Cardiac muscle cell (in vitro differentiated cells and primary cell): ENCODE data around the gene ALDH18A1. TPM values are rescaled to one million over a fixed set of nuclear protein-coding genes. Genes with fewer than 3 reads are reported as not detected.

Experiments used
- DNase-seq, 2 donors: peaks; one replicate each; pipeline versions ENCODE4 v3.0.0 to v3.0.0-alpha.2; 2010 to 2017; ENCODE audit warnings: low read depth in 1 of 2, low spot score in 1 of 2
- H3K27ac ChIP-seq: fragments of 200-600 bp; sonication (generic); 2 replicates; pipeline ENCODE4 v1.5.1; 2016
- H3K27me3 ChIP-seq: fragments of 200-600 bp; sonication (generic); 2 replicates; pipeline ENCODE4 v1.6.0; 2016; ENCODE audit warnings: control low read depth
- H3K36me3 ChIP-seq: fragments of 200-600 bp; sonication (generic); 2 replicates; pipeline ENCODE4 v1.5.1; 2016; ENCODE audit warnings: control low read depth
- H3K4me1 ChIP-seq: fragments of 200-600 bp; sonication (generic); 2 replicates; pipeline ENCODE4 v1.8.1; 2017; ENCODE audit warnings: low read depth, mild to moderate bottlenecking, mixed run types
- H3K4me3 ChIP-seq: fragments of 200-600 bp; sonication (generic); 2 replicates; pipeline ENCODE4 v1.5.1; 2016; ENCODE audit warnings: mild to moderate bottlenecking
- H3K9me3 ChIP-seq: fragments of 200-600 bp; sonication (generic); 2 replicates; pipeline ENCODE4 v1.5.1; 2017; ENCODE audit warnings: low read depth, mild to moderate bottlenecking, control low read depth
- polyA plus RNA-seq: library from polyadenylated mRNA; unstranded; fragments of >200 nt; fragmentation: Nextera tagmentation; extraction: Ambion mirVana; gene quantifications from 2 replicates; pipeline ENCODE4 v1.2.1, GENCODE V29; 2016
- total RNA-seq: library from RNA; depleted of rRNA; stranded (reverse); fragments of >200 nt; gene quantifications from 2 replicates; pipeline ENCODE4 v1.2.3, GENCODE V29; 2016
- TF ChIP-seq, protein P1 (sequence below): IDR thresholded peaks from 2 replicates; pipeline ENCODE4 v1.5.1; 2012; ENCODE audit warnings: low read depth, mild to moderate bottlenecking, low read length

Gene ALDH18A1
- total and polyA plus RNA-seq, 2 experiments from 2014 or later, result 40.4 to 49.3 TPM

DNA sequence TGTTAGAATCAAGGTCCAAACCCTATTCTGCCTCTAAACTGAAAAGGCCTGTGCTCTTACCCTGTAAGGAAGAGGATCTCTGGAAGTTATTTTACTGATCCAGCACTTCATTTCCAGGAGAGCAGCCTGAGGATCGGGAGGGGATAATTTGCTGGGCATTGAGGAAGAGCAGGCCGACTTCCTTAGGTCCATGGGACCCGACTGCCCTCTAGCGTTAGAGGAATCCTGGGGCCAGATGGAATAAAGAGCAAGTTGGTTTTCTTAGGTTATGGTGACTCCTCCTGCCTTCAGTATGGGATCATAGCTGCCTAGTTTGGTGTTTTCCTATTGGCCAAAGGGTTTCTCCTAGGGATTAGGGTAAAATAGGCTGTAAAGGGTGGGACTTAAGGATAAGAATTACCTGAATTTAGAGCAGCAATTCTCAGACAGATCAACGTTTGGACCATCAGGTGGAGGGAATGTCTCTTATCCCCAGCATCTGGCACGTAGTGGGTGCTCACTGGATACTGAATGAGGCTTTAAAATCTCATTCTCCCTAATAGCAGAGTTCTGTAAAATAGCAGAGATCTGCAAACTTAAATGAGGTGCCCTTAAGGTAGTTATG is 55.3 kb downstream of the ALDH18A1 start:
- DNase-seq, result peak; percentile 92 to 93
- Histone ChIP-seq H3K27me3 (no peaks in the 10 kb centered on the region), H3K27ac (no peak overlapping the region), H3K9me3 (no peaks in the 10 kb centered on the region), H3K4me3 (no peak overlapping the region), H3K36me3 (no peaks in the 10 kb centered on the region), H3K4me1 (peaks cover 22% of the 10 kb centered on the region)
- TF ChIP-seq, protein P1, sequence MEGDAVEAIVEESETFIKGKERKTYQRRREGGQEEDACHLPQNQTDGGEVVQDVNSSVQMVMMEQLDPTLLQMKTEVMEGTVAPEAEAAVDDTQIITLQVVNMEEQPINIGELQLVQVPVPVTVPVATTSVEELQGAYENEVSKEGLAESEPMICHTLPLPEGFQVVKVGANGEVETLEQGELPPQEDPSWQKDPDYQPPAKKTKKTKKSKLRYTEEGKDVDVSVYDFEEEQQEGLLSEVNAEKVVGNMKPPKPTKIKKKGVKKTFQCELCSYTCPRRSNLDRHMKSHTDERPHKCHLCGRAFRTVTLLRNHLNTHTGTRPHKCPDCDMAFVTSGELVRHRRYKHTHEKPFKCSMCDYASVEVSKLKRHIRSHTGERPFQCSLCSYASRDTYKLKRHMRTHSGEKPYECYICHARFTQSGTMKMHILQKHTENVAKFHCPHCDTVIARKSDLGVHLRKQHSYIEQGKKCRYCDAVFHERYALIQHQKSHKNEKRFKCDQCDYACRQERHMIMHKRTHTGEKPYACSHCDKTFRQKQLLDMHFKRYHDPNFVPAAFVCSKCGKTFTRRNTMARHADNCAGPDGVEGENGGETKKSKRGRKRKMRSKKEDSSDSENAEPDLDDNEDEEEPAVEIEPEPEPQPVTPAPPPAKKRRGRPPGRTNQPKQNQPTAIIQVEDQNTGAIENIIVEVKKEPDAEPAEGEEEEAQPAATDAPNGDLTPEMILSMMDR, result peak; percentile 99

DNA sequence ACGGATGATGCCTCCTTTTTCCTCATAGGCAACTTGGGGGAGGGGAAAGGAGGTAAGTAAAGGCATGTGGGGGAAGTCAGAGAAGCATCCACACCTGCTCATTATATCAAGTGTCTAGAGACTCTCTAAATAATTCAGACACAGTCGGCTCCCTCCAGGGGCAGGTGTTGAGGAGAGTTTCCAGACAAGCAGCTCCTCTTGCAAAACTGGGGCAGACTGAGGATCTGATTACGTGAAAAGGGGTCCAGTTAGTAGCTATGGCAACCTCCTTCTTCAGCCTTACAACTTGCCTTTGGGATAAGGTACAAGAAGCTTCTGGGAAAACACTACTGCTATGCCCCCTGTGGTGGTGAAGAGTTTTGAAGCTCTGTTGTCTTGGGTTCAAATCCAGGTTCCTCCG is 56.4 kb downstream of the ALDH18A1 start:
- no peak overlapping the region for H3K4me3 ChIP-seq

DNA sequence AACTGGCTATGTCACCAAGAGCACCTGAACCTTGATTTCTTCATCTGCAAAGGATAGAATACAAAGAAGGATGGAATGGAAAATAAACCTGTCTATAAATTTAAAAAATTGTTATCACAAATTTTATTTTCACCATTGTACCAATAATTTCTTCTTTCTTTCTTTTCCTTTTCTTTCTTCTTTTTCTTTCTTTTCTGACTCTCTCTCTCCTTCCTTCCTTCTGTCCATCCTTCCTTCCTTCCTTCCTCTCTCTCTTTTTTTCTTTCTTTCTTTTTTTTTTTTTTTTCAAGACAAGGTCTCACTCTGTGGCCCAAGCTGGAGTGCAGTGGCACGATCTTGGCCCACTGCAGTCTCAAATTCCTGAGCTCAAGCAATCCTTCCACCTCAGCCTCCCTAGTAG is 58.7 kb downstream of the ALDH18A1 start:
- H3K27me3 ChIP-seq, result no peaks in the 10 kb centered on the region
- H3K27ac ChIP-seq, result no peak overlapping the region
- DNase-seq, result no peak
- peaks cover 5% of the 10 kb centered on the region for H3K4me1 ChIP-seq
- H3K4me3 ChIP-seq, result no peak overlapping the region
- TF ChIP-seq, protein P1, result no peak
- H3K36me3 ChIP-seq, result no peaks in the 10 kb centered on the region
- no peaks in the 10 kb centered on the region for H3K9me3 ChIP-seq

More for the DNA sequence above, 56.4 kb downstream of the ALDH18A1 start:
- Histone ChIP-seq H3K4me1 (peaks cover 16% of the 10 kb centered on the region), H3K9me3 (no peaks in the 10 kb centered on the region), H3K27me3 (no peaks in the 10 kb centered on the region), H3K27ac (no peak overlapping the region), H3K36me3 (no peaks in the 10 kb centered on the region)
- TF ChIP-seq, protein P1, result no peak
- no peak for DNase-seq

DNA sequence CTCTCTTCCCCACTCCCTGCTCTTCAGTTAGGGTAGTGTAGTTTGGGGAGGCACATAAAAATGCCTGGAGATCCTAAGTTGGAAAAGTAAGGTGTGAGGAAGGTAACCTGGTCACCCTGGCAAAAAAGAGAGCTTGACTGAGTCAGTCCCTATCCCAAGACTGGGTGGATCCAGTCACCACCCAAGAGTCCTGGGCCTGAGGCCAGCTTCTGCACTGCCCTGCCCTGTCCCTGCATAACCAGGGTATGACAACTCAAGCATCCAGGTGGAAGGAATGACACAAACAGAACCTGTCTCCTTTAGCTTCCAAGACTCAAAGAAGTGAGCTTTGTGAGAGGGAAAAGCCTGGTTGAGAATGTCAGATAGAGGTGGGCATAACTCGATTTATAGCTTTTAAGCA is 68.5 kb downstream of the ALDH18A1 start:
- H3K27me3 ChIP-seq, result no peaks in the 10 kb centered on the region
- TF ChIP-seq, protein P1, result no peak
- no peak for DNase-seq
- no peaks in the 10 kb centered on the region for H3K36me3 ChIP-seq
- no peaks in the 10 kb centered on the region for H3K4me1 ChIP-seq
- H3K9me3 ChIP-seq, result no peaks in the 10 kb centered on the region
- H3K27ac ChIP-seq, result no peak overlapping the region
- no peak overlapping the region for H3K4me3 ChIP-seq

DNA sequence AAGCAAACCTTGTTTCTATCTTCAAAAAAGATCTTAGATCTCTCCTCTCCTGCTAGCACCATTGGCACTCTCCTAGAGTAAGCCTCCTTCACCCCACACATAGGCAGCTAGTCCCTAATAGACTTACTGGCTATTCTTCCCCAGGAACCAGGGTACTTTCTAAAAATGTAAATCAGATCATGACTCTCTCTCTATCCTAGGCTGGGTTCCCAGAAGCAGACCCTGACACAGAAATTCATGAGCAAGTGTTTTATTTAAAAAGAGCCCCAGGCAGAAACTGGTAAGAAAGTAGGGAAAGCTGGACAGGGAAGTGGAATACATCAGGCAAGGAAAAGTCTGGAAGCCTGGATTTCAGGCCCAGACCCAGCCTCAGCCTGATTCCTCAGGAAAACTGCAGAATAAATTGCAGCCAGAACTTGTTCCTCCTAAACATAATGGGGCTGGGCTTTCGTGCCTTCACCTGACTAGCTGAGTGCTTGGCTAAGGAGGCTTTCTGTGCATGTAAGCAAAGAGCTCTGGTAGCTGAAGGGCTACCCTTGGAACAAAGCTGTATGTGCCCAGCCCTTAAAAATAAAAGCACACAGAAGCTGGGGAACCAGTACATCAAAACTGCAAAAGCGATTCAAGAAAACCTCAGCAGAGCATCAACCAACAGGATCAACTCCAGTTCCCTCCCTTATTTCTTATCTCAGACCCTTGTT is 76.5 kb downstream of the ALDH18A1 start:
- Histone ChIP-seq H3K4me3 (no peak overlapping the region), H3K27me3 (no peaks in the 10 kb centered on the region)

More for the DNA sequence above, 76.5 kb downstream of the ALDH18A1 start:
- DNase-seq, result no peak
- TF ChIP-seq, protein P1, result no peak
- Histone ChIP-seq H3K9me3 (no peaks in the 10 kb centered on the region), H3K27ac (no peak overlapping the region), H3K36me3 (no peaks in the 10 kb centered on the region), H3K4me1 (no peaks in the 10 kb centered on the region)
